ENCODE data around the gene GLTP. TPM values are rescaled to one million over a fixed set of nuclear protein-coding genes. Genes with fewer than 3 reads are reported as not detected.

Gene GLTP
- total RNA-seq, 4 donors from 2014 or later, result 22.2 to 35.9 (median 32.6) TPM

- TF ChIP-seq CTCF (IDR thresholded peaks at IDR 0.05; ENCODE audit: low read depth), result no peak
Measured at GRCh38 chr12:109890620-109891170, 10.4 kb upstream of the GLTP start.

GRCh38 chr12:109888179-109889020 lies 8.1 kb upstream of the GLTP start:
- TF ChIP-seq CTCF (IDR thresholded peaks at IDR 0.05; ENCODE audit: low read depth), result no peak

- no peak for TF ChIP-seq CTCF (IDR thresholded peaks at IDR 0.05; ENCODE audit: low read depth)
Measured at GRCh38 chr12:109885616-109886015, 5.3 kb upstream of the GLTP start.

- no peak for TF ChIP-seq CTCF (IDR thresholded peaks at IDR 0.05; ENCODE audit: low read depth)
Measured at GRCh38 chr12:109883461-109883860, 3.1 kb upstream of the GLTP start.

- TF ChIP-seq CTCF (IDR thresholded peaks at IDR 0.05; ENCODE audit: low read depth), result no peak
Measured at GRCh38 chr12:109881752-109882151, 1.4 kb upstream of the GLTP start.

- TF ChIP-seq CTCF (IDR thresholded peaks at IDR 0.05; ENCODE audit: low read depth), result no peak
Measured at GRCh38 chr12:109880938-109881337, 597 bp upstream of the GLTP start.

- no peak for TF ChIP-seq CTCF (IDR thresholded peaks at IDR 0.05; ENCODE audit: low read depth)
Measured at GRCh38 chr12:109879351-109880042, 844 bp downstream of the GLTP start.

Measured in subcutaneous adipose tissue (tissue), 4 donors.